ENCODE results near the gene EEF2. TPM values are rescaled to one million over a fixed set of nuclear protein-coding genes. Genes with fewer than 3 reads are reported as not detected.
"Not testable (repeated sequence)": the region's sequence is repeated elsewhere in the genome, so short reads cannot be mapped to it uniquely, and the experiment has no call there.

Gene EEF2
- total RNA-seq, 1 experiment from 2014 or later = 3,126 TPM

DNA sequence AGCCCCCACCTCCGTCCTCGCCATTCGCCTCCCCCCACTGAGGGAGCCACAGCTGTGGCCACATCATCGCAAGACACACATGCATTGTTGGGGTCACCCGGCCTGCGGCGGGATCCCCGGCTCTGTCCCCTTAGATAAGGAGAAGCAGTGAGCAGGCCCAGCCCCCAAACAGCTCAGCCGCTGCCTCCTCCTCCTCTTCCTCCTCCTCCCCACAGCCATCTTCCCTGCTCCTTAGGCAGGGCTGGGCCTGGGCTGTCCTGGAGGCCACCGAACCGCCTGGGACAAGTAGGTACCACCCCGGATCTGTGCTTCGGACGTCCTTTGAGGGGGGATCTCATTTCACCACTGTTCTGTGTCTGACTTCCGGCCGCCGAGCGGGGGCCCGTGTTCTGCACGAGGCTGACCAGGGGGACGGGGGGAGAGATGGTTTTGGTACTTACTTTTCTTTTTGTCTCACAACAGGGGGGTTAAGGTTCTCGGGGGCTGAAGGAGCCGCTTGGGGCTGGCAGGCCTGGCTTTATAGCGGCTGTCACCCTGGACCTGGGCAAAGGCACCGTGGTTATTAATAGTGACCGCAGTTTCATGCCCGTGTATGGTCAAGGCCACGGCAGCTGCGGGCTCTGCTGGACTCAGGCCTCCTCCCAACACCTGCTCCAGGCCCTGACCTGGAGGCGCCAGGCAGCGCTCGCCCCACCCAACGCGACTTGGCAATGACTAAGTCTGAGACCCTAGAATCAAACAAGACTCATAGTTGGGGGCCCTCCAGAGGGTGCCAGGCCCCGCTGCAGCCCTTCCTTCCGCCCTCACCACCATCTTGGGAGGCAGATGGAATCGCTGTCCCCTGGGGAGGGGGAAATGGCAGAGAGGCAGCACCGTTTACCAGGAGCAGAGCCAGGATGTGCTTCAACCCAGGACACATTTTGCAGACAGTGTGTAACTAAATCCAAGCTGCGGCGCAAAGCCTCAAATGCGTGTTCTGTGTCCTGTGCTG, 34.1 kb downstream of the EEF2 start:
- CTCF ChIA-PET = no interaction called here
- BruUV-seq (replicated peaks) = no TSS peak

GRCh38 chr19:3949997-3950859, 35.0 kb downstream of the EEF2 start:
- no peak for TF ChIP-seq CTCF (IDR thresholded peaks at IDR 0.05; ENCODE audit: unreplicated experiment)
- BruUV-seq (replicated peaks) = no TSS peak
- Mint-ChIP-seq H3K27me3 (ENCODE audit: insufficient read depth, unreplicated experiment) (no peaks in the 10 kb centered on the region), H3K4me1 (ENCODE audit: insufficient read depth, unreplicated experiment) (no peaks in the 10 kb centered on the region), H3K9me3 (ENCODE audit: unreplicated experiment) (no peaks in the 10 kb centered on the region), H3K36me3 (ENCODE audit: insufficient read depth, unreplicated experiment) (peaks cover 13% of the 10 kb centered on the region), H3K4me3 (ENCODE audit: unreplicated experiment) (no peak overlapping the region), H3K27ac (ENCODE audit: low read depth, unreplicated experiment) (no peak overlapping the region)
- POLR2A ChIA-PET = interaction anchor here (0.7 to 1.0 kb wide), 2 partner anchors 19 to 20 kb away, joined by 3 to 4 read pairs; partner anchors contain the start of gene DAPK3
- intact Hi-C loops (cut with micrococcal nuclease) = no loop called here
- DNase-seq (ENCODE audit: unreplicated experiment) = no peak
- CTCF ChIA-PET = interaction anchor here (0.6 kb wide), 1 partner anchor 227 kb away, joined by 4 read pairs; no protein-coding TSS in a partner anchor

More for the DNA sequence above, 34.1 kb downstream of the EEF2 start:
- H3K27me3 Mint-ChIP-seq (ENCODE audit: insufficient read depth, unreplicated experiment) = no peaks in the 10 kb centered on the region
- no peak overlapping the region for H3K4me3 Mint-ChIP-seq (ENCODE audit: unreplicated experiment)
- intact Hi-C loops (cut with micrococcal nuclease) = no loop called here
- H3K4me1 Mint-ChIP-seq (ENCODE audit: insufficient read depth, unreplicated experiment) = no peaks in the 10 kb centered on the region
- H3K36me3 Mint-ChIP-seq (ENCODE audit: insufficient read depth, unreplicated experiment) = peaks cover 18% of the 10 kb centered on the region
- DNase-seq (ENCODE audit: unreplicated experiment) = no peak
- POLR2A ChIA-PET = no interaction called here
- TF ChIP-seq CTCF (IDR thresholded peaks at IDR 0.05; ENCODE audit: unreplicated experiment) = no peak
- no peak overlapping the region for H3K27ac Mint-ChIP-seq (ENCODE audit: low read depth, unreplicated experiment)
- H3K9me3 Mint-ChIP-seq (ENCODE audit: unreplicated experiment) = no peaks in the 10 kb centered on the region

- ChIA-PET CTCF (interaction anchor here (0.6 kb wide), 1 partner anchor 50 kb away, joined by 3 read pairs; no protein-coding TSS in a partner anchor), POLR2A (interaction anchor here (0.7 to 1.0 kb wide), 2 partner anchors 20 to 21 kb away, joined by 3 to 4 read pairs; partner anchors contain the start of gene DAPK3)
- Mint-ChIP-seq H3K4me3 (ENCODE audit: unreplicated experiment) (no peak overlapping the region), H3K9me3 (ENCODE audit: unreplicated experiment) (no peaks in the 10 kb centered on the region), H3K36me3 (ENCODE audit: insufficient read depth, unreplicated experiment) (peaks cover 13% of the 10 kb centered on the region), H3K27me3 (ENCODE audit: insufficient read depth, unreplicated experiment) (no peaks in the 10 kb centered on the region), H3K27ac (ENCODE audit: low read depth, unreplicated experiment) (no peak overlapping the region), H3K4me1 (ENCODE audit: insufficient read depth, unreplicated experiment) (no peaks in the 10 kb centered on the region)
- DNase-seq (ENCODE audit: unreplicated experiment) = no peak
- TF ChIP-seq CTCF (IDR thresholded peaks at IDR 0.05; ENCODE audit: unreplicated experiment) = no peak
- no TSS peak for BruUV-seq (replicated peaks)
- intact Hi-C loops (cut with micrococcal nuclease) = no loop called here
Observed at GRCh38 chr19:3949294-3949693, 36.0 kb downstream of the EEF2 start.

DNA sequence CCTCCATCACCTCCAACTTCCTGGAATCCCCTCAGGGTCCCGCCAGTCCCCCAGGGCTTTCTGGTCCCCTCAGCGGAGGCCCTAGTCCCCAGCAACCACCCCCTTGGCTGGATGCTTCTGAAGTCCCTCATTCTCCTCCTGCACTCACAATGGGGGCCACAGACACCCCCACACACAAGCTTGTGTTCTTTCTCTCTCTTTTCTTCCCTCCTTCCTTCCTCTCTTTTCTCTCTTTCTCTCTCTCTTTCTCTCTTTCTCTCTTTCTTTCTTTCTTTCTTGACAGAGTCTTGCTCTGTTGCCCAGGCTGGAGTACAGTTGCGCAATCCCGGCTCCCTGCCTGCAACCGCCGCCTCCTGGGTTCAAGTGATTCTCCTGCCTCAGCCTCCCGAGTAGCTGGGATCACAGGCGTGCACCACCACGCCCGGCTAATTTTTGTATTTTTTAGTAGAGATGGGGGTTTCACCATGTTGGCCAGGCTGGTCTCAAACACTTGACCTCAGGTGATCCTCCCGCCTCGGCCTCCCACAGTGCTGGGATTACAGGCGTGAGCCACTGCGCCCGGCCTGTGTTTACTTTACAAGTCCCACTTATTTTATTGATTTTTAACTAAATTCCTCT, 37.8 kb downstream of the EEF2 start:
- H3K27ac Mint-ChIP-seq (ENCODE audit: low read depth, unreplicated experiment); H3K27me3 Mint-ChIP-seq (ENCODE audit: insufficient read depth, unreplicated experiment); H3K4me3 Mint-ChIP-seq (ENCODE audit: unreplicated experiment); BruUV-seq (replicated peaks); H3K9me3 Mint-ChIP-seq (ENCODE audit: unreplicated experiment); DNase-seq (ENCODE audit: unreplicated experiment); H3K36me3 Mint-ChIP-seq (ENCODE audit: insufficient read depth, unreplicated experiment); H3K4me1 Mint-ChIP-seq (ENCODE audit: insufficient read depth, unreplicated experiment); intact Hi-C loops (cut with micrococcal nuclease); POLR2A ChIA-PET: not testable (repeated sequence)
- CTCF ChIA-PET = interaction anchor here (0.6 kb wide), 1 partner anchor 290 kb away, joined by 3 read pairs; no protein-coding TSS in a partner anchor

All from MCF 10A (cell line).